ENCODE measurements around the gene LCLAT1.

The LCLAT1 gene

DNA sequence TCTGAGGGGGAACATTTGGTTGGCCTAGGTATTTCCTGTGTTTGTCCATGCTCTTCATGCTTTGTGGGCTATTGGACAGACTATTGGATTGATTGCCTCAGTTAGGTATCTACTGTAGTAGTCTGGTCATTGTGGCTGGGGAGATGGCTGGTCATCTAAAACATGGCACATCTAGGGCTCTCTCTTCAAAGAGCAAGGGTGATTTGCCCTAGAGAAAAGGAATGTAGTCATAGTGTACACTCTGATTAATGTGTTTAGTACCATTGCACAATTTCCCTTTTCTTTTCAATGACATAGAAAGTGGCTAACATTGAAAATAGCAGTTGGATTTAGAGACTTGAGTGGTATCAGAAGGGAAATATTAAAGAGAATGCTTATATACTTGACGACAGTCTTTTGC is 114.3 kb downstream of the LCLAT1 start:
- no peak overlapping the region for H3K4me3 ChIP-seq (ENCODE audit: low read depth in 1 of 2, low read length in 1 of 2)
- no peak overlapping the region for H3K27ac ChIP-seq
- no peak for TF ChIP-seq CTCF (IDR thresholded peaks at IDR 0.05)
- no peaks in the 10 kb centered on the region for H3K4me1 ChIP-seq (ENCODE audit: control insufficient read depth in 1 of 2, insufficient read depth in 1 of 2, low read depth in 1 of 2, low read length in 1 of 2)
- no peaks in the 10 kb centered on the region for H3K27me3 ChIP-seq
- no peaks in the 10 kb centered on the region for H3K9me3 ChIP-seq
- no peaks in the 10 kb centered on the region for H3K36me3 ChIP-seq

DNA sequence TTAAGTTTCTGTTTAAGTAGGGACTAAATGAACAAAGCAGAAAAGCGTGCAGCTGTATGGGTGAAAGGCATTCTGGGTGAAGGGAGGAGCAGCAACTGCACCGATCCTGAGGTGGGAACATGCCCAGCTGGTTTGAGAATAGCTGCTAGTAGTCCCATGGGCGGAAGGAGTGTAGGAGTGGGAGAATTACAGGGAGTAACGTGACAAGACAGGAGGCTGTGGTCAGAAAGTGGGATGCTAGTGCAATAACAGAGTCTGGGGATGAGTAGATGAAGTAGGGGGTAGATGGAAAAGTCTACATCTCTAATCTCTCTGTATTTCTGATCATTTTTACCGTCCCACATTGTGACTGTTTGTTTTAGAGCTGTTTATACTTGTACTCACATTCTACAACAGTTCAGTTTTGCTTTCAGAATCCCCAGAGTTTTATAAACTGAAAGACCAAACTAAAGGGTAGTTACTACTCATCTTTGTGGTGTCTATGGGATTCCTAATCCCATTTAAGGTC is 118.9 kb downstream of the LCLAT1 start:
- no peak for TF ChIP-seq CTCF (IDR thresholded peaks at IDR 0.05)
- no peaks in the 10 kb centered on the region for H3K27me3 ChIP-seq
- H3K4me1 ChIP-seq (ENCODE audit: control insufficient read depth in 1 of 2, insufficient read depth in 1 of 2, low read depth in 1 of 2, low read length in 1 of 2), result no peaks in the 10 kb centered on the region
- no peak overlapping the region for H3K27ac ChIP-seq
- H3K4me3 ChIP-seq (ENCODE audit: low read depth in 1 of 2, low read length in 1 of 2), result no peak overlapping the region
- no peaks in the 10 kb centered on the region for H3K9me3 ChIP-seq
- H3K36me3 ChIP-seq, result no peaks in the 10 kb centered on the region

- Histone ChIP-seq H3K27ac (no peak overlapping the region), H3K4me1 (ENCODE audit: control insufficient read depth in 1 of 2, insufficient read depth in 1 of 2, low read depth in 1 of 2, low read length in 1 of 2) (no peaks in the 10 kb centered on the region), H3K4me3 (ENCODE audit: low read depth in 1 of 2, low read length in 1 of 2) (no peak overlapping the region), H3K9me3 (no peaks in the 10 kb centered on the region), H3K36me3 (no peaks in the 10 kb centered on the region), H3K27me3 (no peaks in the 10 kb centered on the region)
- no peak for TF ChIP-seq CTCF (IDR thresholded peaks at IDR 0.05)
These were observed 119.6 kb downstream of the LCLAT1 start for GRCh38 chr2:30566631-30567030.

- Histone ChIP-seq H3K36me3 (no peaks in the 10 kb centered on the region), H3K27me3 (no peaks in the 10 kb centered on the region), H3K9me3 (no peaks in the 10 kb centered on the region), H3K27ac (no peak overlapping the region), H3K4me3 (ENCODE audit: low read depth in 1 of 2, low read length in 1 of 2) (no peak overlapping the region), H3K4me1 (ENCODE audit: control insufficient read depth in 1 of 2, insufficient read depth in 1 of 2, low read depth in 1 of 2, low read length in 1 of 2) (no peaks in the 10 kb centered on the region)
- no peak for TF ChIP-seq CTCF (IDR thresholded peaks at IDR 0.05)
These were observed 120.3 kb downstream of the LCLAT1 start for GRCh38 chr2:30567317-30567716.

DNA sequence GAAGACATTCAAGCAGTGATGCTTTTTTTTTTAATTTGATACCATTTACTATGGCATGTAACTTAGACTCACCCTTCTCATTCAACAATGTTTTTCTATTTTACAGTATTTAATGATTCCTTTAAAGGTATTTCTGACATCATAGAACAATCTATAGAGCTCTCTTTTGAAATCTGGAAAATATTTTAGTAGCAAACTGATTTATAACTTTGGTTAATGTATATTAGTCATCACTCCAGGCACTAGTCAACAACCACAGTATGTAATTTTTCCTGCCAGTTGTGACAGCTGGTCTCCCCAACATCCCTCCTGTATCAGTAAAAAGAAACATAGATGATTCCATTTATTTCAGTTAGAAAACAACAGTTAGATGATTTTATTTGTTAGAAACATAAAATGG is 122.9 kb downstream of the LCLAT1 start:
- no peak for TF ChIP-seq CTCF (IDR thresholded peaks at IDR 0.05)
- no peaks in the 10 kb centered on the region for H3K9me3 ChIP-seq
- H3K4me1 ChIP-seq (ENCODE audit: control insufficient read depth in 1 of 2, insufficient read depth in 1 of 2, low read depth in 1 of 2, low read length in 1 of 2), result no peaks in the 10 kb centered on the region
- H3K4me3 ChIP-seq (ENCODE audit: low read depth in 1 of 2, low read length in 1 of 2), result no peak overlapping the region
- no peak overlapping the region for H3K27ac ChIP-seq
- H3K36me3 ChIP-seq, result no peaks in the 10 kb centered on the region
- no peaks in the 10 kb centered on the region for H3K27me3 ChIP-seq

GRCh38 chr2:30577151-30577550 is 130.1 kb downstream of the LCLAT1 start:
- no peak for TF ChIP-seq CTCF (IDR thresholded peaks at IDR 0.05)
- H3K4me3 ChIP-seq (ENCODE audit: low read depth in 1 of 2, low read length in 1 of 2), result no peak overlapping the region
- H3K36me3 ChIP-seq, result no peaks in the 10 kb centered on the region
- H3K4me1 ChIP-seq (ENCODE audit: control insufficient read depth in 1 of 2, insufficient read depth in 1 of 2, low read depth in 1 of 2, low read length in 1 of 2), result no peaks in the 10 kb centered on the region
- H3K9me3 ChIP-seq, result no peaks in the 10 kb centered on the region
- H3K27me3 ChIP-seq, result no peaks in the 10 kb centered on the region
- H3K27ac ChIP-seq, result no peak overlapping the region
